ENCODE results near the gene TRIM46. TPM values are rescaled to one million over a fixed set of nuclear protein-coding genes. Genes with fewer than 3 reads are reported as not detected.
A peak's percentile ranks its signal among the peaks of the same experiment; 100 is the strongest.

The TRIM46 gene
- total and polyA plus RNA-seq, 2 of the 13 experiments (the other 11 are each of a cell fraction or from before 2014, with no cell fraction given), result 0.04 to 0.09 TPM

GRCh38 chr1:155135415-155136028 lies 38.1 kb upstream of the TRIM46 start, which contains the start of gene SLC50A1 (continued):
- TF ChIP-seq MTF2 (CRISPR knock-in tag; IDR thresholded peaks at IDR 0.05; ENCODE audit: borderline replicate concordance), result no peak
- TF ChIP-seq MBNL3 (CRISPR knock-in tag; conservative IDR thresholded peaks at IDR 0.05), result 0 out of 2 replicates have a peak, but pooled peaks have one; percentile 42
- TF ChIP-seq SNRNP70 (IDR thresholded peaks at IDR 0.05; ENCODE audit: low read depth, low read length), result no peak
- no peak for TF ChIP-seq ELK4 (CRISPR knock-in tag; IDR thresholded peaks at IDR 0.05; ENCODE audit: borderline replicate concordance)
- TF ChIP-seq MEIS1 (CRISPR knock-in tag; IDR thresholded peaks at IDR 0.05; ENCODE audit: borderline replicate concordance), result peak; percentile 76; the same call in 1 of the 2 replicates
- 0 out of 2 replicates have a peak, but pooled peaks have one; percentile 43 for TF ChIP-seq BRF2 (CRISPR knock-in tag; IDR thresholded peaks at IDR 0.05)
- TF ChIP-seq HNRNPH1 (optimal IDR thresholded peaks at IDR 0.05; ENCODE audit: low read depth, low read length), result peak; percentile 77
- TF ChIP-seq ZNF501 (CRISPR knock-in tag; IDR thresholded peaks at IDR 0.05), result peak; percentile 87
- peak; percentile 10; the same call in 1 of the 2 replicates for TF ChIP-seq ZNF768 (CRISPR knock-in tag; IDR thresholded peaks at IDR 0.05)
- no peak for TF ChIP-seq DDIT3 (CRISPR knock-in tag; IDR thresholded peaks at IDR 0.05)
- TF ChIP-seq ZMYM4 (CRISPR knock-in tag; IDR thresholded peaks at IDR 0.05), result peak; percentile 39; the same call in 1 of the 2 replicates
- TF ChIP-seq ZFP82 (CRISPR knock-in tag; IDR thresholded peaks at IDR 0.05; ENCODE audit: borderline replicate concordance), result no peak
- TF ChIP-seq RFX3 (CRISPR knock-in tag; IDR thresholded peaks at IDR 0.05), result no peak
- peak; percentile 43; the same call in 1 of the 2 replicates for TF ChIP-seq ATF2 (CRISPR knock-in tag; IDR thresholded peaks at IDR 0.05)
- TF ChIP-seq NFKB2 (CRISPR knock-in tag; IDR thresholded peaks at IDR 0.05; ENCODE audit: borderline replicate concordance), result peak; percentile 28; the same call in 1 of the 2 replicates
- TF ChIP-seq SPEN (CRISPR knock-in tag; IDR thresholded peaks at IDR 0.05; ENCODE audit: low read depth), result no peak; the same call in 1 of the 2 replicates
- peak; percentile 75; the same call in 1 of the 2 replicates for TF ChIP-seq E2F2 (CRISPR knock-in tag; IDR thresholded peaks at IDR 0.05; ENCODE audit: borderline replicate concordance)
- peak; percentile 80; the same call in 1 of the 2 replicates for TF ChIP-seq ZSCAN21 (CRISPR knock-in tag; IDR thresholded peaks at IDR 0.05; ENCODE audit: borderline replicate concordance)
- no peak for TF ChIP-seq RORA (CRISPR knock-in tag; IDR thresholded peaks at IDR 0.05)
- TF ChIP-seq POLR2A (IDR thresholded peaks at IDR 0.05; ENCODE audit: insufficient read depth in 1 of 2, low read depth in 2 of 2, low read length in 2 of 2), result peak in 1 of 2 experiments; percentile 75; a peak in 2 of 4 replicates
- TF ChIP-seq SMARCC2 (IDR thresholded peaks at IDR 0.05), result no peak
- no peak for TF ChIP-seq ZNF253 (CRISPR knock-in tag; IDR thresholded peaks at IDR 0.05; ENCODE audit: borderline replicate concordance)
- no peak for TF ChIP-seq ZNF17 (CRISPR knock-in tag; IDR thresholded peaks at IDR 0.05)
- TF ChIP-seq ZBTB7A (CRISPR knock-in tag; IDR thresholded peaks at IDR 0.05), result peak; percentile 4; the same call in 1 of the 2 replicates
- TF ChIP-seq CAMTA2 (CRISPR knock-in tag; IDR thresholded peaks at IDR 0.05; ENCODE audit: borderline replicate concordance), result no peak
- peak; percentile 29; the same call in 1 of the 2 replicates for TF ChIP-seq ZKSCAN8 (CRISPR knock-in tag; IDR thresholded peaks at IDR 0.05; ENCODE audit: borderline replicate concordance)
